Ovary (tissue), 3 donors: ENCODE data around the gene ZNF90.

Source experiments
- CTCF ChIP-seq, 3 donors: fragments of 450-650 bp in 2 of 3; fragments of 200-600 bp in 1 of 3; IDR thresholded peaks; one replicate each; pipeline versions ENCODE4 v1.5.1 to v1.8.0; 2016 to 2022; ENCODE audit warnings: antibody characterized with exemption in 3 of 3, mild to moderate bottlenecking in 1 of 3
- EP300 ChIP-seq: sonication (generic); formaldehyde crosslinking; IDR thresholded peaks from one replicate; pipeline ENCODE4 v1.6.1; 2017; ENCODE audit warnings: antibody characterized with exemption
- POLR2A ChIP-seq: fragments of 450-650 bp; IDR thresholded peaks from one replicate; pipeline ENCODE4 v1.6.1; 2017; ENCODE audit warnings: antibody characterized with exemption, mild to moderate bottlenecking, moderate library complexity
- donor health status: DM: no; HTN: no; CAD: no.

- TF ChIP-seq CTCF (IDR thresholded peaks at IDR 0.05): no peak
- no peak for TF ChIP-seq POLR2A
- no peak for TF ChIP-seq EP300
Measured at GRCh38 chr19:20072936-20073335, 4.9 kb upstream of the ZNF90 start.
